ENCODE data around the gene KRT71. TPM values are rescaled to one million over a fixed set of nuclear protein-coding genes. Genes with fewer than 3 reads are reported as not detected.

KRT71 gene
- polyA plus RNA-seq, 3 donors = not detected

DNA sequence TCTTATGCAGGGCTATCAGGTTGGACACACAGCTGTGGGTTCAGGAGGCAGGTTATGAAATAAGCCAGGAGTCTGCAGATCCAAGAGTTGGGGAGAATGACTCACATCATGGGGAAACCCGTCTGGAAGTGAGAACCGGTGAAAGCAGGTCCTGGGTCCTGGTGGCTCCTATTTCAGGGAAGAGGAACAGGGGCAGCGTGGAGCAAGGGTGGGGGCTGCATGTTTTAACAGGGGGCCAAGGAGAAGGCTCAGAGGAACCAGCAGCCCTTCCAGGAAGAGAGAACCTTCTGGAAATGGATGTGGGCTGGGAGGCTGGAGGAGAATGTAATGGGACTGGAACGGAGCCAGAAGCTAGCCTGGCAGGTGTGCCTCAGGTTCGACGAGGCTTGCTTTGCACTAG lies 28.5 kb upstream of the KRT71 start:
- no peaks in the 10 kb centered on the region for H3K79me2 ChIP-seq (ENCODE audit: insufficient read depth, low read length)
- no peaks in the 10 kb centered on the region for H3K36me3 ChIP-seq (replicated peaks in 1 of 2; ENCODE audit: control insufficient read depth in 1 of 2, insufficient read depth in 2 of 2, low read length in 2 of 2)
- intact Hi-C loops (cut with micrococcal nuclease) = loop anchor here in 1 of 2 donors (5.0 kb wide), 1 partner anchor 296 kb away; no protein-coding TSS in a partner anchor
- Mint-ChIP-seq H3K9me3 (no peaks in the 10 kb centered on the region), H3K27ac (no peak overlapping the region), H3K4me1 (no peaks in the 10 kb centered on the region), H3K27me3 (ENCODE audit: low read depth in 3 of 3) (peaks cover 3 to 6% (median 6%) of the 10 kb centered on the region in 3 donors), H3K36me3 (no peaks in the 10 kb centered on the region), H3K4me3 (no peak overlapping the region)
- H2AFZ ChIP-seq (ENCODE audit: insufficient read depth, low read depth, low read length, poor library complexity, severe bottlenecking) = no peak overlapping the region
- no peaks in the 10 kb centered on the region for H3K9me3 ChIP-seq (replicated peaks in 1 of 2; ENCODE audit: control insufficient read depth in 1 of 2, insufficient read depth in 1 of 2, low read length in 2 of 2)
- DNase-seq = peak in 1 of 3 donors; percentile 12
- WGBS (ENCODE audit: insufficient coverage) = 66% methylated on average over 3 of the region's 6 CpGs
- no peaks in the 10 kb centered on the region for H3K27me3 ChIP-seq (ENCODE audit: control insufficient read depth in 2 of 2, insufficient read depth in 2 of 2, low read length in 2 of 2)
- TF ChIP-seq, protein P1, sequence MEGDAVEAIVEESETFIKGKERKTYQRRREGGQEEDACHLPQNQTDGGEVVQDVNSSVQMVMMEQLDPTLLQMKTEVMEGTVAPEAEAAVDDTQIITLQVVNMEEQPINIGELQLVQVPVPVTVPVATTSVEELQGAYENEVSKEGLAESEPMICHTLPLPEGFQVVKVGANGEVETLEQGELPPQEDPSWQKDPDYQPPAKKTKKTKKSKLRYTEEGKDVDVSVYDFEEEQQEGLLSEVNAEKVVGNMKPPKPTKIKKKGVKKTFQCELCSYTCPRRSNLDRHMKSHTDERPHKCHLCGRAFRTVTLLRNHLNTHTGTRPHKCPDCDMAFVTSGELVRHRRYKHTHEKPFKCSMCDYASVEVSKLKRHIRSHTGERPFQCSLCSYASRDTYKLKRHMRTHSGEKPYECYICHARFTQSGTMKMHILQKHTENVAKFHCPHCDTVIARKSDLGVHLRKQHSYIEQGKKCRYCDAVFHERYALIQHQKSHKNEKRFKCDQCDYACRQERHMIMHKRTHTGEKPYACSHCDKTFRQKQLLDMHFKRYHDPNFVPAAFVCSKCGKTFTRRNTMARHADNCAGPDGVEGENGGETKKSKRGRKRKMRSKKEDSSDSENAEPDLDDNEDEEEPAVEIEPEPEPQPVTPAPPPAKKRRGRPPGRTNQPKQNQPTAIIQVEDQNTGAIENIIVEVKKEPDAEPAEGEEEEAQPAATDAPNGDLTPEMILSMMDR (IDR thresholded peaks at IDR 0.05) = no peak
- no peak overlapping the region for H3K9ac ChIP-seq (ENCODE audit: insufficient read depth, low read length, poor library complexity, severe bottlenecking)
- H3K4me2 ChIP-seq (replicated peaks; ENCODE audit: extremely low read depth, low read length, poor library complexity, severe bottlenecking) = no peak overlapping the region
- no peaks in the 10 kb centered on the region for H3K4me1 ChIP-seq (ENCODE audit: control insufficient read depth in 1 of 2, insufficient read depth in 2 of 2, low read length in 2 of 2)
- no peak overlapping the region for H3K27ac ChIP-seq (ENCODE audit: low read depth in 1 of 2, low read length in 2 of 2)
- H4K20me1 ChIP-seq (ENCODE audit: insufficient read depth, low read length) = no peaks in the 10 kb centered on the region
- H3K4me3 ChIP-seq (replicated peaks in 1 of 3; ENCODE audit: low read depth in 2 of 3, low read length in 3 of 3) = no peak overlapping the region

DNA sequence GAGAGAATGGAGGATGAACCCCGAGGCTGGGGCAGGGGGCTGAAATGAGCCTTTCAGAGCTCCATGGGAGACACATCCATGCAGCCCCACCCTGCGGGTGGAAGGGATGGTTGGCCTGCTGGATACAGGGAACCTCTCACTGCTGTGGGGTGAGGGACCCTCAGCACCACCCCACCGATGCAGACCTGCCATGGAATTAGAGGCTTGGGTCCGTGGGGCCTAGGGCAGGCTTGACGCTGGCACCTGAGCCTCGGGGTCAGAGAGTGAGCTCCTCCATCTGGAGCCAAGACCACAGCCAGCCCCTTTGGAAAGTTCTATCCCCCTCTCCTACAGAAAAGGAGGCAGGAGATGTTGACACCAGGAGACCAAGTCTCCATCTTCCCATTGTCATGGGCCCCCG lies 28.1 kb upstream of the KRT71 start:
- Mint-ChIP-seq H3K4me3 (no peak overlapping the region), H3K27me3 (ENCODE audit: low read depth in 3 of 3) (peaks cover 3 to 7% (median 6%) of the 10 kb centered on the region in 3 donors), H3K4me1 (no peaks in the 10 kb centered on the region), H3K27ac (no peak overlapping the region), H3K9me3 (no peaks in the 10 kb centered on the region), H3K36me3 (no peaks in the 10 kb centered on the region)
- Histone ChIP-seq H3K36me3 (replicated peaks in 1 of 2; ENCODE audit: control insufficient read depth in 1 of 2, insufficient read depth in 2 of 2, low read length in 2 of 2) (no peaks in the 10 kb centered on the region), H3K4me3 (replicated peaks in 1 of 3; ENCODE audit: low read depth in 2 of 3, low read length in 3 of 3) (no peak overlapping the region), H3K9me3 (replicated peaks in 1 of 2; ENCODE audit: control insufficient read depth in 1 of 2, insufficient read depth in 1 of 2, low read length in 2 of 2) (no peaks in the 10 kb centered on the region), H3K4me2 (replicated peaks; ENCODE audit: extremely low read depth, low read length, poor library complexity, severe bottlenecking) (no peak overlapping the region), H3K4me1 (ENCODE audit: control insufficient read depth in 1 of 2, insufficient read depth in 2 of 2, low read length in 2 of 2) (no peaks in the 10 kb centered on the region), H2AFZ (ENCODE audit: insufficient read depth, low read depth, low read length, poor library complexity, severe bottlenecking) (no peak overlapping the region), H3K27ac (ENCODE audit: low read depth in 1 of 2, low read length in 2 of 2) (no peak overlapping the region), H3K9ac (ENCODE audit: insufficient read depth, low read length, poor library complexity, severe bottlenecking) (no peak overlapping the region), H3K79me2 (ENCODE audit: insufficient read depth, low read length) (no peaks in the 10 kb centered on the region), H3K27me3 (ENCODE audit: control insufficient read depth in 2 of 2, insufficient read depth in 2 of 2, low read length in 2 of 2) (no peaks in the 10 kb centered on the region), H4K20me1 (ENCODE audit: insufficient read depth, low read length) (no peaks in the 10 kb centered on the region)
- TF ChIP-seq, protein P1 (IDR thresholded peaks at IDR 0.05) = no peak
- intact Hi-C loops (cut with micrococcal nuclease) = loop anchor here in 1 of 2 donors (5.0 kb wide), 1 partner anchor 296 kb away; no protein-coding TSS in a partner anchor
- DNase-seq = no peak
- 87% methylated on average over 6 of the region's 7 CpGs for WGBS (ENCODE audit: insufficient coverage)
